ENCODE measurements around the gene TOMT. TPM values are rescaled to one million over a fixed set of nuclear protein-coding genes. Genes with fewer than 3 reads are reported as not detected.

TOMT gene
- total RNA-seq, 1 experiment from 2014 or later = not detected

- no peaks in the 10 kb centered on the region for H4K20me1 ChIP-seq (ENCODE audit: insufficient read depth)
- no peaks in the 10 kb centered on the region for H3K9me3 ChIP-seq (ENCODE audit: control insufficient read depth in 1 of 2, insufficient read depth in 1 of 2, low read depth in 1 of 2, low read length in 2 of 2)
- no peak for DNase-seq (ENCODE audit: low read depth, low spot score)
- H3K27me3 ChIP-seq (ENCODE audit: insufficient read depth, low read length) = no peaks in the 10 kb centered on the region
- no TSS peak for BruUV-seq (replicated peaks)
- CTCF ChIA-PET = no interaction called here
- H3K9ac ChIP-seq (ENCODE audit: low read length) = peak overlapping the region; percentile 95
- H3K4me2 ChIP-seq (ENCODE audit: low read length) = peak overlapping the region; percentile 90
- TF ChIP-seq SIN3A (IDR thresholded peaks at IDR 0.05; ENCODE audit: low read depth) = no peak
- TF ChIP-seq ATF3 (IDR thresholded peaks at IDR 0.05) = no peak
- TF ChIP-seq SP1 (IDR thresholded peaks at IDR 0.05; ENCODE audit: low read depth) = no peak
- no peak for TF ChIP-seq ZNF274 (IDR thresholded peaks at IDR 0.05; ENCODE audit: low read depth, low read length)
- no peak for TF ChIP-seq EZH2phosphoT487 (IDR thresholded peaks at IDR 0.05; ENCODE audit: borderline replicate concordance)
- POLR2A ChIA-PET = no interaction called here
- peaks cover 36% of the 10 kb centered on the region for H3K79me2 ChIP-seq (ENCODE audit: insufficient read depth, low read length)
- peaks cover 8 to 15% of the 10 kb centered on the region in 2 experiments; a peak in 3 of 4 replicates for H3K36me3 ChIP-seq (ENCODE audit: control insufficient read depth in 1 of 2, insufficient read depth in 2 of 2, low read length in 2 of 2)
- peak overlapping the region; percentile 80 for H3K27ac ChIP-seq (ENCODE audit: low read depth, low read length)
- peaks cover 11 to 18% of the 10 kb centered on the region in 2 experiments; a peak in 3 of 4 replicates for H3K4me1 ChIP-seq (ENCODE audit: control insufficient read depth in 1 of 2, insufficient read depth in 2 of 2, low read length in 2 of 2)
- peak overlapping the region; percentile 89 to 99 for H3K4me3 ChIP-seq (replicated peaks in 1 of 2; ENCODE audit: low read depth in 1 of 2, low read length in 2 of 2)
- no peak overlapping the region for H2AFZ ChIP-seq (ENCODE audit: low read depth, low read length, poor library complexity, severe bottlenecking)
- no peaks in the 10 kb centered on the region for H3K9me2 ChIP-seq (ENCODE audit: insufficient read depth)
- intact Hi-C loops (cut with micrococcal nuclease) = loop anchor here (5.0 kb wide), 1 partner anchor 120 kb away; the partner anchor contains the start of gene INPPL1
- no peak for ATAC-seq
- RAD21 ChIA-PET (ENCODE audit: low non-redundant PET in 1 of 2, low total read pairs in 2 of 2, uncharacterized antibody in 2 of 2, unreplicated experiment in 2 of 2) = interaction anchor here in 1 of 2 experiments (0.6 kb wide), 1 partner anchor 10 kb away, joined by 3 read pairs; the partner anchor contains the start of gene ANAPC15
Measured at GRCh38 chr11:72102631-72102945, 3.1 kb upstream of the TOMT start.

- Histone ChIP-seq H3K9me3 (ENCODE audit: control insufficient read depth in 1 of 2, insufficient read depth in 1 of 2, low read depth in 1 of 2, low read length in 2 of 2) (no peaks in the 10 kb centered on the region), H3K79me2 (ENCODE audit: insufficient read depth, low read length) (peaks cover 36% of the 10 kb centered on the region), H3K36me3 (ENCODE audit: control insufficient read depth in 1 of 2, insufficient read depth in 2 of 2, low read length in 2 of 2) (peaks cover 5 to 9% of the 10 kb centered on the region in 2 experiments; a peak in 2 of 4 replicates), H3K4me2 (ENCODE audit: low read length) (peak within 1 kb of the TSS; percentile 90), H3K27me3 (ENCODE audit: insufficient read depth, low read length) (no peaks in the 10 kb centered on the region), H4K20me1 (ENCODE audit: insufficient read depth) (no peaks in the 10 kb centered on the region), H3K4me1 (ENCODE audit: control insufficient read depth in 1 of 2, insufficient read depth in 2 of 2, low read length in 2 of 2) (peaks cover 11 to 18% of the 10 kb centered on the region in 2 experiments; a peak in 3 of 4 replicates), H3K4me3 (replicated peaks in 1 of 2; ENCODE audit: low read depth in 1 of 2, low read length in 2 of 2) (peak within 1 kb of the TSS; percentile 89 to 99), H3K9me2 (ENCODE audit: insufficient read depth) (no peaks in the 10 kb centered on the region), H3K9ac (ENCODE audit: low read length) (peak within 1 kb of the TSS; percentile 95), H2AFZ (ENCODE audit: low read depth, low read length, poor library complexity, severe bottlenecking) (no peak within 1 kb of the TSS), H3K27ac (ENCODE audit: low read depth, low read length) (peak within 1 kb of the TSS; percentile 80)
- POLR2A ChIA-PET = no interaction called here
- CTCF ChIA-PET = no interaction called here
- peak; percentile 95 for ATAC-seq
- intact Hi-C loops (cut with micrococcal nuclease) = loop anchor here (1.0 to 5.0 kb wide), 3 partner anchors 9 to 119 kb away; partner anchors contain the start of genes ANAPC15, INPPL1, LRRC51 and NUMA1
- peak; percentile 98 for DNase-seq (ENCODE audit: low read depth, low spot score)
- RAD21 ChIA-PET (ENCODE audit: low non-redundant PET in 1 of 2, low total read pairs in 2 of 2, uncharacterized antibody in 2 of 2, unreplicated experiment in 2 of 2) = interaction anchor here in 1 of 2 experiments (0.6 kb wide), 1 partner anchor 9 kb away, joined by 3 read pairs; the partner anchor contains the start of gene ANAPC15
- BruUV-seq (replicated peaks) = no TSS peak
- TF ChIP-seq ELF1 (IDR thresholded peaks at IDR 0.05; ENCODE audit: borderline replicate concordance, low read depth) (peak; percentile 64; the same call in 1 of the 2 replicates), REST (IDR thresholded peaks at IDR 0.05; ENCODE audit: low read depth) (no peak), ATF3 (IDR thresholded peaks at IDR 0.05) (no peak), ZBTB33 (IDR thresholded peaks at IDR 0.05; ENCODE audit: extremely low read depth, insufficient replicate concordance, low read length) (no peak), ZNF274 (IDR thresholded peaks at IDR 0.05; ENCODE audit: low read depth, low read length) (no peak), SP1 (IDR thresholded peaks at IDR 0.05; ENCODE audit: low read depth) (peak; percentile 89), FOSL1 (IDR thresholded peaks at IDR 0.05; ENCODE audit: low read depth) (no peak), SRF (IDR thresholded peaks at IDR 0.05; ENCODE audit: low read depth) (no peak), RAD21 (IDR thresholded peaks at IDR 0.05; ENCODE audit: low read depth) (no peak), POLR2A (IDR thresholded peaks at IDR 0.05; ENCODE audit: borderline replicate concordance, extremely low read depth, insufficient read depth, insufficient read length) (no peak)
Measured at GRCh38 chr11:72102946-72103753, 2.6 kb upstream of the TOMT start, which contains the start of gene LAMTOR1. LAMTOR1 (minus strand) TSS chr11:72103297; CDS start chr11:72103224, 73 bp downstream.

Data from HCT116 (cell line).